ENCODE measurements around the gene ROCK2.

DNA sequence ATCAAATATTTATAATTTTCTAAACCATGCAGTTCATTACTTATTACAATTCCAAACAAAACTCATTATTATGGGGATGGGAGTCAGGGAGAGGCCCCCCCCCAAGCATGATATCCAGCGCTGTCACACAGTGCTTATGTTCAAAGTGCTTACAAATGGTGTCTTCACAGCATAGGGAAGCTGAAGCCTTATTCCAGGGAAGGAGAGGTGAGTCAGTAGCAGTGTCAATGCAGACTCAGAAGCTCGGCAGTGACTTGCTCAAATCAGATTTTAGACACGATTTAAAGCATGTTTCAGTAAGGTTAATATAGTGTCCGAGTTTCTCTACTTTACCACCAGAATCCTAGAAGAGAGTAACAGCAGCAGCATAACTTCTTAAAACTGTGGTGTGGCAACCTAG lies 164.5 kb downstream of the ROCK2 start:
- TF ChIP-seq GATA1 (IDR thresholded peaks at IDR 0.05; ENCODE audit: low read depth, low read length) (no peak), POLR2A (IDR thresholded peaks at IDR 0.05; ENCODE audit: low read length) (no peak)
